HG02642 (cell line): Measurements from ENCODE around the gene MYLIP.

Experiments
- ATAC-seq: cut with Tn5 transposase; IDR thresholded peaks from one replicate; pipeline ENCODE4 v1.9.1; 2021; ENCODE audit warnings: mild to moderate bottlenecking; ENCODE audit not compliant: unreplicated experiment, poor library complexity

MYLIP gene

GRCh38 chr6:16128759-16129622 lies at the start of gene MYLIP:
TSS of gene MYLIP (plus strand) at chr6:16129086. CDS start at chr6:16129323, 237 bp downstream.
- ATAC-seq = peak; percentile 84

GRCh38 chr6:16079354-16079753 lies 49.5 kb upstream of the MYLIP start:
- no peak for ATAC-seq

GRCh38 chr6:16080204-16080603 lies 48.7 kb upstream of the MYLIP start:
- no peak for ATAC-seq

GRCh38 chr6:16081326-16081725 lies 47.6 kb upstream of the MYLIP start:
- no peak for ATAC-seq

- no peak for ATAC-seq
Observed at GRCh38 chr6:16082361-16082760, 46.5 kb upstream of the MYLIP start.

- ATAC-seq = no peak
Observed at GRCh38 chr6:16086965-16087364, 41.9 kb upstream of the MYLIP start.

- ATAC-seq = no peak
Observed at GRCh38 chr6:16087386-16087785, 41.5 kb upstream of the MYLIP start.

GRCh38 chr6:16088409-16088808 lies 40.5 kb upstream of the MYLIP start:
- no peak for ATAC-seq

GRCh38 chr6:16089232-16090062 lies 39.4 kb upstream of the MYLIP start:
- no peak for ATAC-seq

GRCh38 chr6:16090452-16090851 lies 38.4 kb upstream of the MYLIP start:
- ATAC-seq = no peak

- no peak for ATAC-seq
Observed at GRCh38 chr6:16090920-16091319, 38.0 kb upstream of the MYLIP start.

- no peak for ATAC-seq
Observed at GRCh38 chr6:16092140-16092539, 36.7 kb upstream of the MYLIP start.

- no peak for ATAC-seq
Observed at GRCh38 chr6:16092990-16093389, 35.9 kb upstream of the MYLIP start.

- ATAC-seq = no peak
Observed at GRCh38 chr6:16095180-16095579, 33.7 kb upstream of the MYLIP start.

GRCh38 chr6:16097382-16098171 lies 31.3 kb upstream of the MYLIP start:
- ATAC-seq = no peak

GRCh38 chr6:16098211-16098610 lies 30.7 kb upstream of the MYLIP start:
- no peak for ATAC-seq

GRCh38 chr6:16102208-16102607 lies 26.7 kb upstream of the MYLIP start:
- no peak for ATAC-seq

GRCh38 chr6:16103722-16104121 lies 25.2 kb upstream of the MYLIP start:
- no peak for ATAC-seq

- no peak for ATAC-seq
Observed at GRCh38 chr6:16104624-16105433, 24.1 kb upstream of the MYLIP start.

- no peak for ATAC-seq
Observed at GRCh38 chr6:16105854-16106253, 23.0 kb upstream of the MYLIP start.
